Activated CD4-positive, alpha-beta T cell treated with anti-CD3 and anti-CD28 coated beads for 48 hours (primary cell): ENCODE results near the gene ZNF746.
"Not testable (repeated sequence)": the region's sequence is repeated elsewhere in the genome, so short reads cannot be mapped to it uniquely, and the experiment has no call there.

Source experiments
- DNase-seq: peaks from one replicate; pipeline ENCODE4 v3.0.0-alpha.2; 2020

ZNF746 gene

GRCh38 chr7:149457766-149458165 lies 39.8 kb downstream of the ZNF746 start:
- DNase-seq = no peak

DNA sequence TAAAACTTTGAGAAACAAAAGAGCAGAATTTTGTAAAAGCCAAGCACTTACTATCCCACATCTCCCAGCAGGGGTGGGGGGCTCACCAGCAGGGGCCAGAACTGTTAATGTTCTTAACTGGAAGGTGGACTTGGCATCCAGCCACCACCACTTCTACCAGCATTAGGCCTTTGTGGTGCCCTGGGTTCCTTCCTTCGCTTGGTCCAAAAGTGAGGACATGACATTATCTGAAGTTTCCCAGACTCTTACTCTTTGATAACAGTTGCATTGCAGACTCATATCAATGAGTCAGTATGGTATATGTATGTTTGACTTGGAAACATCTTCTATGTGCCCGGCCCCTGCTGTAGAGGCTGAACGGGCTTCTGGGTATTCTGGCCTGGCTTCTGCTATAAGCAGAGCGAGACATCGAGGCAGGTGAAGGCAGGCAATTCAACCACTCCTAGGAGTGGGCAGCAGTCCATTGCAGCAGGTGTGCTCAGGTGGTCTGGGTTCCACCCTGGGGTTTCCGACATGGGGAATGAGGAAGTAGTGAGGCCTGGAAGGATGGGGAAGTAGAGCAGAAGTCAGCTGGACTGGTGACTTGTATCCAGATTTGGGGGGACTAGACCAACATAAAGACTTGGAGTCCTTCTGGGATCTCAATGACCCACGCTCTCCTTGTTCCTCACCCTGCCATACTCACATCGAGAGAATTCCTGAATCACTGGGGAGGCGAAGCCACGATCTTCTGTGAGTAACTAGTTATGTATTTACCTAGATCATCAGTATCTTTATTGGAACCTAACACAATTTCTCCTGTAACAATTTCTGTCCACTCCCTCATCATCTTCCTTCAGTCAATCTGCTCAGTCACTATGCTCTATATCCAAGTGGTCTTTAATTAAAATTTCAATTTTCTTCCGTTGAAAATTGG lies 40.8 kb downstream of the ZNF746 start:
- DNase-seq = no peak

- DNase-seq = no peak
These were observed 42.2 kb downstream of the ZNF746 start for GRCh38 chr7:149455175-149455950.

- DNase-seq = no peak
These were observed 42.9 kb downstream of the ZNF746 start for GRCh38 chr7:149454750-149455149.

GRCh38 chr7:149454006-149454405 lies 43.6 kb downstream of the ZNF746 start:
- DNase-seq = no peak

DNA sequence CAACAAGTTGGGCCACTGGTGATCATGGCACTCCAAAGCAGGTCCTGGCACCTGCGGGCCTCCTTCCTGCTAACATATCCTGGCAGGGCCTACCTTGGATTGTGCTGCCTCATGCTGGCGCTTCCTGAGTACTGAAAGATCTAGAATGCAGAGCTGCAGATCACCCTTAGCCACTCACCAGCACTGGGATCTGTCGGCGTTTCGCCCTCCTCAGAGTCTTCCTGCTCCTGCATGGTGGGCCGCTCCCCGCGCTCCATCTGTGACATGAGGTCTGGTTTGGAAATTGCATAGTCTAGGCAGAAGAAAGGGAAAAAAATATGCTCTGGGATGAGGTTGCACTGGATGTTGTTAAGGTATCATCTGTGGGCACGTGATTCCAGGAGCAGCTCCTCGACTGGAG lies 46.8 kb downstream of the ZNF746 start:
- no peak for DNase-seq

DNA sequence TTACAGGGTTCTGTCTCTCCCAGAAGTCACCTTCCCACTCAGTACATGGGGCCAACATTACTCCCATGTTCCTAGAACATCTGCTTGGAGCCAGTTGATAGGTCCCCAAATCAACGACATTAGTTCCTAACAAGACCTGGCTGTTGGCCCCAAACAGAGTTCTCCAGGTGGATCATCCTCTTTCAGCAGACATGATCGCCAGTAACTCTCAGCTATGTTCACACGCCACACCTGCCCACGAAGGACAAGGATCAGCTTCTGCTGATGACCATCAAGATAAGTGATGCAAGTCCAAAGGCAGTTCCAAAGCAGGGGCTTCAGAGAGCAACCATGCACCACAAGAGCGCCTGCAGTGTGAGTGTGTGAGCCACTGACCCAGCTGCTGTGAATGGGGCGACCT lies 47.7 kb downstream of the ZNF746 start:
- DNase-seq = no peak

DNA sequence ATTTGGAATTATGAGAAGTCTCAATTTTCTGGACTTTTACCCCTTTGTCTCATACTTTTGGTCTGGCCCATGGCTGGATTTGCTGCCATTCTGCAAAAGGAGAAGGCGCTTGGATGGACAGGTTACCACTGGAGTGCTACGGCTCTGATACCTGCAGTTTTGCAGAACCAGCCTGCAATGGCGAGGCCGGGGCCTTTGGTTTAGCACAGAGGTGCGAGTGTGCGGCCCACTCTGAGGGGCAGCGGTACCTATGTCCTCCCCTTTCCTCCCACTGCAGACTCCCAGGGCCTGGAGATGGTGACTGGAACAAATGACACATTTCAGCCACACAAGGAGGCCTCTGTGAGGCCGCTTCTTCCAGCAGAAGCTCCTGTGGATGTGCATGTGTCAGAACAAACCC lies 48.6 kb downstream of the ZNF746 start:
- DNase-seq = no peak

DNA sequence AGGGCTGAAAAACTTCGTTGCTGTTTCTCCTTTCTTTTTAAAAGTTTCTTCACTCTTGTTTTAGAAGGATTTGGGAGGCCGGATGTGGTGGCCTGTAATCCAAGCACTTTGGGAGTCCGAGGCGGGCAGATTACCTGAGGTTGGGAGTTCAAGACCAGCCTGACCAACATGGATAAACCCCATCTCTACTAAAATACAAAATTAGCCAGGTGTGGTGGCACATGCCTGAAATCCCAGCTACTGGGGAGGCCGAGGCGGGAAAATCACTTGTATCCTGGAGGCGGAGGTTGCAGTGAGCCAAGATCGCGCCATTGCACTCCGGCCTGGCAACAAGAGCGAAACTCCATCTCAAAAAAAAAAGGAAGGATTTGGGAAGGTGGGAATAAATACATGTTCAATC lies 51.6 kb downstream of the ZNF746 start:
- DNase-seq = not testable (repeated sequence)

DNA sequence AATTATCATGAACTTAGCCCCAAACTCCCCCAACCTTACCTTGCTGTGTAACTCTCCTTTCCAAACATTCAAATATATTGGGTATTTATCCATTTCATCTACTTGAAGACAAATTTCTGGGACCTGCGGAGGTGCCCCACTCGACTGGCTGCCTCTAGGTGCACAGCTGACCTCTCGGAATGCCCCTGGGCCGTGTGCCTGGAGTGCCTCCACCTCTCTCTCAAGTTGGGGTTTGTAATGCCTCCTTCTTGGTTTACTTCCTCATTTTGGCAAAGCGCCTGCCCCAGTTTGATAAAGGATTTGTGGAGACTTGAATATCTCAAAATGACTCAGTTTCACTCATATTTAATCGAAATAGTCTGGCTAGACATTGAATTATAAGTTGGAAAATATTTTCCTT lies 53.3 kb downstream of the ZNF746 start:
- DNase-seq = no peak

DNA sequence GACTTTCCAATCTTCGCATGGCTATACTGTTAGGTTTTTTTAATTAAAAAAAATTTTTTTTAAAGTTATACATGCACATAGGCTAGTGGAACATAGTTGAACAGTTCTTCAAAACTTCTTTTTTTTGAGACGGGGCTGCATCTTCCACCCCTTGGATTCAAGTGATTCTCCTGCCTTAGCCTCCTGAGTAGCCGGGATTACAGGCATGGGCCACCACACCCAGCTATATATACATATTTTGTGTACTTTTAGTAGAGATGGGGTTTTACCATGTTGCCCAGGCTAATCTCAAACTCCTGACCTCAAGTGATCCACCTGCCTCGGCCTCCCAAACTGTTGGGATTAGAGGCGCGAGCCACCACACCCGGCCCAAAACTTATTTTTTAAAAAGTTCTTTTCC lies 54.1 kb downstream of the ZNF746 start:
- DNase-seq = no peak

DNA sequence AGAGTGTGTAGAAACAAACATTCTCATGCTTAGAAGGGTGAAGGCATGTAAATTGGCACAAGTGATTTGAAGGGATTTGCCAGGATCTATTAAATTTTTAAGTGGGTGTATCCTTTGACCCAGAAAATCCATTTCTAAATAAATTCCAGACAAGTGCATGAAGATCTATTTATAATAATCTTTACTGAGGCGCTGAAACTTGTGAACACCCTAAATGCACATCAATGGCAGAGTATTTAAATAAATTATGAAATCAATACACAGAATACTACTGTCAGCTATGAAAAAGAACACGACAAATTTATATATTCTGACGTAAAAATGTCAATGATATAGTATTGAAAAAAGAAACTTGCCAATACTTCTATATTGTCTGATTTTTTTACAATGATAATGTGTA lies 54.7 kb downstream of the ZNF746 start:
- no peak for DNase-seq

GRCh38 chr7:149440222-149440621 lies 57.4 kb downstream of the ZNF746 start:
- peak; percentile 25 for DNase-seq

- no peak for DNase-seq
These were observed 61.3 kb downstream of the ZNF746 start for GRCh38 chr7:149436358-149436757.

DNA sequence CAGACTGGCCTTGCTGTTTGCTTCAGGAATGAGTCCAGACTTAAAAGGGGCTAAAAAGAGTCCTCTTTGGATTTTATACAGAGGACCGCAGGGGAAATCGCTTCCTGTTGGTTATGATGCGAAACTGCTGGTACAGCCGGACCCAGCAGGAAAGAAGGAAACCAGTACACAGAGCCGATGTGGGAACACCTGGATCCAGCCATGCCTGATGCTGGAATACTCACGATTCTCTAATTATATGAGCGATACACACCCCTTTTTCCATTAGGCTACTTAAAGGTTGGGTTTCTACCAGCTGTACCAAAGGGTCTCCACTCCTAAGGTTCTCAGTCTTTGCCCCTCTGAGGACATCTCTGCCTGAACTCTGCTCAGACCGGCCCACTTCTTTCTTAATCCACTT lies 64.5 kb downstream of the ZNF746 start:
- no peak for DNase-seq

DNA sequence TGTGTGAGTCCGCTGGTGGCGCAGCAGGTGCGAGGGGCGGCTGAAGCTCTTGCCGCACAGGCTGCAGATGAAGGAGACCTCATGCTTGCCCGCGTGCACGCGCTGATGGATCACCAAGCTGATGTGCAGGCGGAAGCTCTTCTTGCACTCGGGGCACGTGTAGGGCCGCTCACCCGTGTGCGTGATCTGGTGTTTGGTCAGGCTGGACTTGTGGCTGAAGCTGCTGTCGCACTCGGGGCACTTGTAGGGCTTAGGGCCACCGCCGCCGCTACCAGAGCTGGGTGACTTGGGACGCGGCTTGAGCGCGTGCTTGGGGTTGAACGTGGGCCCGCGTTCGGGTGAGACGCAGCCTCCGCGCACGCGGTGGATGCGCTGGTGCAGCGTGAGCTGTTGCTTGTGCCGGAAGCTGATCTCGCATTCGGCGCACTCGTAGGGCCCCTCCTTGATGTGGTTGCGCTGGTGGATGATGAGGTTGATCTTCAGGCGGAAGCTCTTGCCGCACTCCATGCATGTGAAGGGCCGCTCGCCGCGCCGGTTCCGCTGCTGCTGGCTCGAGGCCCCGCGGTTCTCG lies 65.4 kb downstream of the ZNF746 start:
- no peak for DNase-seq

DNA sequence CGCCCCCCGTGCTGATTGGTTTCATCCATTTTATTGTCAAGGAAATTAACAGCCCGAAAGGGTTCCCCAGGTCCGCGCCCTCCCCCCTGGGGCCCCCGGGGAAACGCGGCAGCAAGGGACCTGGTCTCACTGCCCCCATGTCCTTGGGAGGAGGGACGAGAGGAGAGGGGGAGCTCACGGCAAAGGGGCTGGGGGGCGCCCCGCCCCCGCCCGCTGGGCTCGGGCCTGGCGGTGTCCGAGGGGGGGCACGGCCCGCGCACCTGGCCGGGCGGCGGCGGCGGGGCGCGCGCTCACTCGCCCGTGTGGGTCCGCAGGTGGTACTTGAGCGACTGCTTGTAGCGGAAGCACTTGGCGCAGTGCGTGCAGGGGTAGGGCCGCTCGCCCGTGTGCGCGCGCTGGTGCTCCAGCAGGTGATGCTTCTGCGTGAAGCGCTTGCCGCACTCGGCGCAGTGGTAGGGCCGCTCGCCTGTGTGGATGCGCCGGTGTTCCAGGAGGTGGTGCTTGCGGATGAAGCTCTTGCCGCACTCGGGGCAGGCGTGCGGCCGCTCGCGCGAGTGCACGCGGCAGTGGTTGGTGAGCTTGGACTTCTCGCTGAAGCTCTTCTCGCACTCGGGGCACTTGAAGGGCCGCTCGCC lies 66.0 kb downstream of the ZNF746 start:
- no peak for DNase-seq

- DNase-seq = no peak
These were observed 67.4 kb downstream of the ZNF746 start for GRCh38 chr7:149430192-149430591.

DNA sequence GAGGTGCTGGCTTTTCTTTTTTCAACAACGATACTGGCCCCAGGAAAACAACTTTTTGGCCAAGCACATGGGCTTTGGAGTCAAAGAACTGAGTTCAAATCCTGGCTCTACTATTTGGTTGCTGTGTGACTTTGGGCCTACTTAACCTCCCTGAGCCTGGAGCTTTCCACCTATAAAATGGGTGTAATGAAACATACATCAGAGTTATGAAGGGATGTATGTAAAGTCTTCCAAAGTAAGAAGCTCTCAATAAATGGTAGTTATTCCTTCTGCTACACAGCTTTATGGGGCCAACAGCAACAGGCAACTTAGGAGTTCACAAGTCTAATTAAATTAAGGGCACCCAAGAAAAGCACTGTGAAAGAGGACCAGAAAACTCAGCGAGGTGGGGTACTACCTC lies 69.7 kb downstream of the ZNF746 start:
- DNase-seq = no peak

GRCh38 chr7:149427096-149427680 lies 70.4 kb downstream of the ZNF746 start:
- DNase-seq = no peak

DNA sequence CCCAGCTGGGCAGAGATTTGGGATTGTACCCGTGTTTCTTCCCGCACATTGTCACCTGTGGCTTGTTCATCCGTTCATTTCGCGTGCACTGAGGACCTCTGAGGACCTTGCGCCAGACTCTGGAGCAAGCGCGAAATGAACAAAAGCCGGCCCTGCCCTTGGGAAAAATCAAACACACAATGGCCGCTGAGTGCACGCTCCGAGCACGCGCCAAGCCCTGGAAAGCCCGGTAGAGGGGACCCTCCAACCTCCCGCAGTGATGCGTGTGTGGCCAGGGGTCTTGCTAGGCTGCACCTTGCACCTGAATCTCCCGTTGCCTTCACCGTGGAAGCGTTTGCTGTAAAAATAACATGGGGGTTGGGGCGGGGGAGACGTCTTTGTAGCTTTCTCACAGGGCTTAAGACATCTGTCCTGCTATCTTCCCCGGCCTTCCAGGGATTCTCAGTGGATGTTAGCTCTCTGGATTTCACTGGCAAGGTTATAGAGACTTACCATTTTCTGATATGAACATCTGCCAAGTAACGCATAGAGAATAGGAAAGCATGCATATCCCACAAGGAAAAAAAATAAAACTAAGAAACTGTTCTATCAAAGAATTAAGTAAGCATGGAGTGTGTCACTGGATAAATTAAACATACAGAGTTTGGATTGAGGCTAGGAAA lies 74.0 kb downstream of the ZNF746 start:
- DNase-seq = no peak

DNA sequence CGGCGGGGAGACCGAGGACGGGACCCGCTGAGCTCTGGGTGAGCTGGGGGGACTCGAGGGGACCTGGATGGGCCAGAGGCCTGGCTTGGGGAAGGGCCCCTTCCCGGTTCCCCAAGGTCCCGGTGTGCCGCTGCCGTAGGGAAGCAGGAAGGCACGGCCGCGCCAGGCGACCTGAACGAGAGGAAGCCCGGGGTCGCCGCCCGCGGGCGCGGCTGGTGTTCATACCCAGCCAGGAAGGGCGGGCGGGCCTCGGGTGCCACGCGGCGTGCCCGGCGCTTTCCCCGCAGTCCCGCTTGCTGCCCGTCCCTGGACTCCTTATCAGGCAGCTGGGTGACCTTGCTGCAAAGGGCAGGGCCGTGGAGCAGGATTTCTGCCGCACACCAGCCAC lies 74.7 kb downstream of the ZNF746 start:
- DNase-seq = peak; percentile 46
